ENCODE results near the gene THOC6.

DNA sequence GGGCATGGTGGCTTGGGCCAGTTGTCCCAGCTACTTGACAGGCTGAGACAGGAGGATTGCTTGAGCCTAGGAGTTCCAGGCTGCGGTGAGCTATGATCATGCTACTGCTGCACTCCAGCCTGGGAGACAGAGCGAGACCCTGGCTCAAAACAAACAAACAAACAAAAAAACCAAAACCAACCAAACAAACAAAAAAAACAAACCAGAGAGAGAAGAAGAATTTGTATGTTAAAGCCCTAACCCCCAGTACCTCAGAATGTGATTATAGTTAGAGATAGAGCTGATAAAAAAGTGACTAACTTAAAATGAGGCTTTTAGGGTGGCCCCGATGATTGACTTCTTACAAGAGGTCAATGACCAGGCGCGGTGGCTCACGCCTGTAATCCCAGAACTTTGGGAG lies 20.9 kb downstream of the THOC6 start:
- TF ChIP-seq, protein P1, sequence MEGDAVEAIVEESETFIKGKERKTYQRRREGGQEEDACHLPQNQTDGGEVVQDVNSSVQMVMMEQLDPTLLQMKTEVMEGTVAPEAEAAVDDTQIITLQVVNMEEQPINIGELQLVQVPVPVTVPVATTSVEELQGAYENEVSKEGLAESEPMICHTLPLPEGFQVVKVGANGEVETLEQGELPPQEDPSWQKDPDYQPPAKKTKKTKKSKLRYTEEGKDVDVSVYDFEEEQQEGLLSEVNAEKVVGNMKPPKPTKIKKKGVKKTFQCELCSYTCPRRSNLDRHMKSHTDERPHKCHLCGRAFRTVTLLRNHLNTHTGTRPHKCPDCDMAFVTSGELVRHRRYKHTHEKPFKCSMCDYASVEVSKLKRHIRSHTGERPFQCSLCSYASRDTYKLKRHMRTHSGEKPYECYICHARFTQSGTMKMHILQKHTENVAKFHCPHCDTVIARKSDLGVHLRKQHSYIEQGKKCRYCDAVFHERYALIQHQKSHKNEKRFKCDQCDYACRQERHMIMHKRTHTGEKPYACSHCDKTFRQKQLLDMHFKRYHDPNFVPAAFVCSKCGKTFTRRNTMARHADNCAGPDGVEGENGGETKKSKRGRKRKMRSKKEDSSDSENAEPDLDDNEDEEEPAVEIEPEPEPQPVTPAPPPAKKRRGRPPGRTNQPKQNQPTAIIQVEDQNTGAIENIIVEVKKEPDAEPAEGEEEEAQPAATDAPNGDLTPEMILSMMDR (IDR thresholded peaks at IDR 0.05): no peak
- no peak for TF ChIP-seq EZH2 (IDR thresholded peaks at IDR 0.05)

All from neural progenitor cell (in vitro differentiated cells).